GM18951 (cell line): ENCODE data around the gene PRKG1.
"Not testable (repeated sequence)": the region's sequence is repeated elsewhere in the genome, so short reads cannot be mapped to it uniquely, and the experiment has no call there.

Experiments
- POLR2A ChIP-seq: IDR thresholded peaks from 4 replicates; pipeline ENCODE4 v1.6.1; 2011; ENCODE audit warnings: mild to moderate bottlenecking; ENCODE audit not compliant: insufficient read length, insufficient read depth; ENCODE audit errors: extremely low read depth
- in situ Hi-C: fragments of 300-500 bp; cut with MboI; formaldehyde crosslinking; loops from one replicate; pipeline ENCODE4 v1.12.0; 2022; ENCODE audit warnings: low sequenced_read_pairs, mixed read lengths, inconsistent platforms; ENCODE audit not compliant: unreplicated experiment

Gene PRKG1

GRCh38 chr10:52187521-52188258 lies 1113.4 kb downstream of the PRKG1 start:
- TF ChIP-seq POLR2A, result no peak
- in situ Hi-C loops, result no loop called here

GRCh38 chr10:52191049-52191448 lies 1116.8 kb downstream of the PRKG1 start:
- in situ Hi-C loops, result no loop called here
- no peak for TF ChIP-seq POLR2A

GRCh38 chr10:52194191-52194590 lies 1119.9 kb downstream of the PRKG1 start:
- in situ Hi-C loops, result no loop called here
- no peak for TF ChIP-seq POLR2A

GRCh38 chr10:52194716-52195115 lies 1120.4 kb downstream of the PRKG1 start:
- no peak for TF ChIP-seq POLR2A
- in situ Hi-C loops, result no loop called here

- in situ Hi-C loops, result no loop called here
- no peak for TF ChIP-seq POLR2A
Observed at GRCh38 chr10:52197098-52197497, 1122.8 kb downstream of the PRKG1 start.

- TF ChIP-seq POLR2A, result no peak
- in situ Hi-C loops, result no loop called here
Observed at GRCh38 chr10:52198540-52198939, 1124.3 kb downstream of the PRKG1 start.

- in situ Hi-C loops, result not testable (repeated sequence)
Observed at GRCh38 chr10:52204906-52205305, 1130.6 kb downstream of the PRKG1 start.

GRCh38 chr10:52208365-52208764 lies 1134.1 kb downstream of the PRKG1 start:
- TF ChIP-seq POLR2A, result no peak
- in situ Hi-C loops, result no loop called here

GRCh38 chr10:52210161-52210560 lies 1135.9 kb downstream of the PRKG1 start:
- in situ Hi-C loops, result no loop called here
- no peak for TF ChIP-seq POLR2A

GRCh38 chr10:52212062-52212461 lies 1137.8 kb downstream of the PRKG1 start:
- TF ChIP-seq POLR2A, result no peak
- in situ Hi-C loops, result no loop called here

- TF ChIP-seq POLR2A, result no peak
- in situ Hi-C loops, result no loop called here
Observed at GRCh38 chr10:52212802-52213201, 1138.5 kb downstream of the PRKG1 start.

- no peak for TF ChIP-seq POLR2A
- in situ Hi-C loops, result no loop called here
Observed at GRCh38 chr10:52213321-52213752, 1139.0 kb downstream of the PRKG1 start.

GRCh38 chr10:52215745-52216361 lies 1141.6 kb downstream of the PRKG1 start:
- TF ChIP-seq POLR2A, result no peak
- in situ Hi-C loops, result no loop called here

- in situ Hi-C loops, result no loop called here
Observed at GRCh38 chr10:52216852-52217251, 1142.6 kb downstream of the PRKG1 start.

More at GRCh38 chr10:52216852-52217251, 1142.6 kb downstream of the PRKG1 start:
- no peak for TF ChIP-seq POLR2A
